ENCODE measurements around the gene UGT1A10.

The UGT1A10 gene

DNA sequence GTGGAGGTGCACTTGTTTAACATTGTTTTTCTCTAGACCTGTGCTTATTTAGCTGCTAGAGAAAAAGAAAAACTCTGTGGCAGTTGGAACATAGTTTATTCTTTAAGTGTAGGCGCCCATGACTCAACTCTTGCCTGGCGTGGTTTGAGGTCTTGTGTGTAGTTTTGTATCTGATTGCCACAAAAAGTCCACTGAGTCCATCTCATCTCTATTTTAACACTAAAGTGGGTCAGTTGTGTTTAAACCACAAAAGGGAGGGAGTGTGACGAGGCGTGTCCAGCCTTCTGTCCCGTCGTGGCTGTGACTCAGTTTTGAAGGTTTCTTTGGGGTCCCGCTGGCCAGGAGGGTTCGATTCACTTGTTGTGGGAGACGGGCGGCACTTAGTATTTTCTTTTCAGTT lies 20.2 kb downstream of the UGT1A10 start:
- DNase-seq = no peak

DNA sequence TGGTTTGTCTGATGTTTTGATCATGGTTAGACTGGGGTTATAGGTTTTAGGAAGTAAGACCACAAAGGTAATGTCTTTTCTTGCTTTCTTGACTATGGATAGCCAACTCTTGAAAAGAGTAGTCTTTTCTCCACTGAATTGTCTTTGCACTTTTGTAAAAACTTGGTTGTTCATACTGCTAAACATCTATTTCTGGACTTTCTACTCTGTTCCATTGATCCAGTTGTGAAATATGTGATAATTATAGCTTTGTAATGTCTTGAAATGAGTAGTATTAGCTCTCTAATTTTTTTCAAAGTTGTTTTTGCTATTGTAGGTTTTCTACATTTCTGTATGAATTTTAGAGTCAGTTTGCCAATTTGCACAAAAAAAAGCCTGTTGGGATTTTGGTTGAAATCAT lies 22.4 kb downstream of the UGT1A10 start:
- DNase-seq = no peak

DNA sequence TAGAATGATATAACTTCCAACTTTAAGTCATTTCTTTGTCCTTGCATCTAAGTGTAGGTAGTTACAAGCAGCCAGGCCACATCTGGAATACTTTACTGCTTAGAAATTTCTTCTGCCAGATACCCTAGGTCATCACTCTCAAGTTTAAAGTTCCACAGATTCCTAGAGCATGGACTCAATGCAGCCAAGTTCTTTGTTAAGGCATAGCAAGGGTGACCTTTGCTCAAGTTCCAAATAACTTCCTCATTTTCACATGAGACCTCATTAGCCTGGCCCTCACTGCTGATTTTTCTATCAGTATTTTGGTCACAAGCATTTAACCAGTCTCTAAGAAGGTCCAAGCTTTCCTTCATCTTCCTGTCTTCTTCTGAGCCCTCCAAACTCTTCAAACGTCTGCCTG lies 27.7 kb downstream of the UGT1A10 start:
- DNase-seq = no peak

DNA sequence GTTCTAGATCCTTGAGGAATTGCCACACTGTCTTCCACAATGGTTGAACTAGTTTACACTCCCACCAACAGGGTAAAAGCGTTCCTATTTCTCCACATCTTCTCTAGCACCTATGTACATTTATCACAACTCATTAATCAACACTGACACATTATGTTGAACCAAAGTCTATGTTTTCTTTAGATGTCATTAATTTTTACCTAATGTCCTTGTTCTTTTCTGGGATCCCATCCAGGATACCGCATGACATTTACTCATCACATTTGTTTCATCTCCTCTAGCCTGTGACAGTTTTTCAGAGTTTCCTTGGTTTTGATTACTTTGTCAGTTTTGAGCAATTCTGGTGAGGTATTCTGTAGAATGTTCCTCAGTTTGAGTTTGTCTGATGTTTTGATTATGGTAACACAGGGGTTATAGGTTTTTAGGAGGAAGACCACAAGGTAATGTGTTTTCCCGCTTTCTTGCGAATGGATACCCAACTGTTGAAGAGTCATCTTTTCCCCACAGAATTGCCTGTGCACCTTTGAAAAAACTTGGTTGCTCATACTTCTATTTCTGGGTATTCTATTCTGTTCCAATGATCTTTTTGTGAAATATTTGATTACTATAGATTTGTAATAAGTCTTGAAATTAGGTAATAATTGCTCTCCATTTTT lies 32.5 kb downstream of the UGT1A10 start:
- no peak for DNase-seq

DNA sequence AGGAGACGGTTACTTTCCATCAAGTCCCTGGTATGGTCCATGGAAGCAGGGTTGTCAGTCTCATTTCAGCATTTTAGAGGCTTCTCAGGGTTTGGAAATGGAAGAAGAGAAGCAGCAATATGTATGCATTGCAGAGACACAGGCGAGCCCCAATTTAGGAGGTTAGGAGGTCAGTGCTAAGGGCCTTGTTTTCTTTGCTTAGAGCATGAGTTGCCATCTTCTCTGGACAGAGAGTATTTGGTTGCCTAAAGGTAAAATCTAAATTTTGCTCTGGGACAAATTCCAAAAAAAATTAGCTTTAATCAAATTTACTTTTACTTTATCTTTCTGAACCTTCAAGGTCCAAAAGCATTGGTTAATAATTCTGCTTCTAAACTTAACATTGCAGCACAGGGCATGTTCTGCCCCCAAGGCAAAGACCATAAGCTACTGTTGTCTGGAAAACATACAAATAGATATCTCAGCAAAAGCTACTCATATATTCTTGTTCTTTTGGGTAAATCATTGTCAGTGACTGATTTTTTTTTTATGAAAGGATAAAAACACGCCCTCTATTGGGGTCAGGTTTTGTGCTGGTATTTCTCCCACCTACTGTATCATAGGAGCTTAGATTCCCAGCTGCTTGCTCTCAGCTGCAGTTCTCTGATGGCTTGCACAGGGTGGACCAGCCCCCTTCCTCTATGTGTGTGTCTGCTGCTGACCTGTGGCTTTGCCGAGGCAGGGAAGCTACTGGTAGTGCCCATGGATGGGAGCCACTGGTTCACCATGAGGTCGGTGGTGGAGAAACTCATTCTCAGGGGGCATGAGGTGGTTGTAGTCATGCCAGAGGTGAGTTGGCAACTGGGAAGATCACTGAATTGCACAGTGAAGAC lies 35.3 kb downstream of the UGT1A10 start, which contains the start of gene UGT1A9:
Gene UGT1A9 (plus strand): TSS at position 609 of the 872 bp plus-strand sequence. CDS start 37 bp downstream, at position 646.
- no peak for DNase-seq

DNA sequence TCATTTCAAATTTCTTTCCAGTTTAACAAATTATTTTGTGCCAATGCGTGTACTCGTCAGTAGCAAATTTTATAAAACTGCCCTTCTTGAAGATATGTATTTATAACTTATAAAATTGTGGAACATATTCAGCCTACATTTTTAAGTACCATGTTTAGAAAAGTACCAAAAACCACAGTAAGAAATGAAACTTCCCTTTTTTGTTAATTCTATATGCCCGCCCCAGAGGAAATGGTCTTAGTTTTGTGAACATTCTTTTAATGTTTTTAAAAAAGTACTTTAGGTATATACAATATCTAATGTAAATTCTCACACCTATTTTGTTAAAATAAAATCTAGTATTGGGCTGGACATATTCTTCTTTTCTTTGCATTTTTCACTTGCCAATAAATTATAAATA lies 36.6 kb downstream of the UGT1A10 start:
- DNase-seq = no peak

DNA sequence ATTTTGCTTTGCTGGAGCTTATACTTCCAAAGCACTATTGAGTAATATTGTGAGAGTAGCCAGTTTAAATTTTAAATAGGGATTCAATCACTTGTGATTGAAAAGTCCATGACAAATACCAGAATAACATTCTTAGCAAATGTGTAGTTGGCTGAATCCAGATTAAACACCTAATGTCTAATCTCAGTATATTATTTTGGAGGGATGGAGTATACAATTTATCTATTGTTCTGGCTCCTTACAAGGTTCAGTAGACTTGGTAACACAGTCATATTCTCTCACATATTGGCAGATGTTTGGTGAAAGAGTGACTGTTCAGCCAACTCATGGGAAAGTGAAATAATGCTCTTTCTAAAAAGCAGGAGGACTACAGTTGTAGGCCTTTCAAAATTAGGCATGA lies 37.6 kb downstream of the UGT1A10 start:
- no peak for DNase-seq

DNA sequence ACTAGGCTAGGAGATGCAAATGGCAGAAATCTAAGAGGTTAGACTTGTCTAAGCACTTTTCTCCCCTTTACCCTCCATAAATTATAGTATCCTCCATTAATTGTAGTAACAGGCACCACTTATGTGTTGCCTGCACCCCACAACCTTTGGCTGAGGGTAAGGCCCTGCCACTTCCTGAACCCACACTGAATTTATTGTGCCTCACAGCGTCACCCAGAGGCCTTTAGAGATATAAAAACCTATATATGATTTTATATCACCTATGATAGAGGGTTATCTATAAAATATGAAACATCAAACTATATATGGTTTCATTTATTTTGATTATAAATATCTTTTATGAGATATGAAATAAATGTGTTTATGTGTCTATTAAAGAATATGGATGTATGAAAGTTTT lies 38.1 kb downstream of the UGT1A10 start:
- no peak for DNase-seq

DNA sequence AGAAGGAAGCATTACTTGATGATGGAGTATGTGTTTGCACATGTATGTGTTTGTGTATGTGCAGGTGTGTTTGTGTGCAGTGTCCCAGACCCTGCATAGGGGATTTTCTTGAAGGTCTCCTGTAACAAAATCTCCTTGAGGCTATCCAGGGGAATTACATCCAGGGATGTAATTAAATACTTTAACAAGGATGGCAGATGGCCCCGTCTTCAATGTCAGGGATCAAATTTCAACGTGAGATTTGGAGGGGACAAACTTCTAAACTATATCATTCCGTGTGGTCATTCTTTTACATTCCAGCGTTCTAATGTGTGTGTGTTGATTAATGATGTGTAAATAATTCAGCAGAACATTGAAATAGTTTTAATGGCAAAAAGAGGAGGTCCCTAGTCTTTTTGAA lies 38.7 kb downstream of the UGT1A10 start:
- no peak for DNase-seq

DNA sequence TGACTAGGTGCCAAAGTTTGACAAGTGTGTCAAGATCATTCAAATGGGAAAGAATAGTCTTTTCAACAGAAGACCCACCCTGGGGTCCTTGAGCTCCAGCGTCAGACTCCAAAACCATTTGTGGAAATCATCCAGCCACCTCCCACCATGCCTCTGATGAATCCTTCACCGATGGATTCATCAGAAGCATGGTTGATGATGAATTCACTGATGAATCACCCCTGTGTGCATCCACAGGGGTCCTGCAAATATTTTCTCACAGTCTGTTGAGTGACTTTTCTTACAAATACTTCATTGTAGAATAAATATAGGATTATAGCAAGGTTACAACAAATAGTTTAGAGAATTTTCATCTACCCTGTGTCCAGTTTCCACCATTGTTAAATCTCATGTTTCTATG lies 39.8 kb downstream of the UGT1A10 start:
- DNase-seq = no peak

DNA sequence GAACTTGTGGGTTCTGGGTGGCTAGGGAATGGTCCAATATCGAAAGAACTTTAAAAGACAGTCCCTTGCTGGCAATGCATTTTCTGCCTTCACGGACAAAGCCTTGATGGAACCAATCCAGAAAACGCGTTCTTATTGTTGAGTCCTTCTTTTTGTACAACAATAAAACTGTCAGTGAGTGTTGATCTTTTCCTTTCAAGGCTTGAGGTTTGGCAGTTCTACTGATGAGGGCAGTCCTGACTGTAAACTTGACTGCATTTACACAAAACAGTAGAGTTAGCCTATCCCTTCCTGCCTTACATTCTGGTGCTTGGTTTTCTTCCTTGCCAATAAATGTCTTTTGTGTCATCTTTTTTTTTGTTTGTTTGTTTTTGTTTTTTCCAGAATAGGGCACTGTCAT lies 42.9 kb downstream of the UGT1A10 start:
- DNase-seq = no peak

DNA sequence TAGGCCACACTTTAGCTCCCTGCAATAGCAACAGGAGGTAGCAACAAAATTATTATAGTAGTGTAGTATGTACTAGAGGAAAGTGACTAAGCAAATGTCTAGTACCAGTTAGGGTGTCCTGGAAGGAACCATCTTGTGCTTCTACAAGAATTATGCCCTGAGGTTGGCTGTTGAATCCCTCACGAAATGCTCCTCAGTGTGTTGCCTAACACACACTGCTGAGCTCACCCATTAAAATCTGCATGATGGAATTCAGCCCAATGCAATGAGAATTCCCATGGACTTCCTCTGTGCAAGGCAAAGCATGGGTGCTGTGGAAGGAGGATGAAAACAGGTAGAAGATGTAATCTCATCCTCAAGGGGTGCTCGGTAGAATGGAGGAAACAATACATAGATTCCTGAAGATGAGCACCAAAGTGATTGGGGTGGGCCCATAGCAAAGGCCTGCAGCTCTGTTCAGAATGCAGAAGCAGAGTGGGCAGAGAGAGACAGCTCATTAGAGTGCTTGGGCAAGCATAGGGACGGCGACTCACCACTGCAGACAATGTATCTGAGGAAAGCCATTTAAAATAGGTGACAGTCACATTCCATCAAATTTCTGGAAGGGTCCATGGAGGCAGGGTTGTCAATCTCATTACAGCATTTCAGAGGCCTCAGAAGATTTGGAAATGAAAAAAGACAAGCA lies 44.3 kb downstream of the UGT1A10 start:
- DNase-seq = no peak

DNA sequence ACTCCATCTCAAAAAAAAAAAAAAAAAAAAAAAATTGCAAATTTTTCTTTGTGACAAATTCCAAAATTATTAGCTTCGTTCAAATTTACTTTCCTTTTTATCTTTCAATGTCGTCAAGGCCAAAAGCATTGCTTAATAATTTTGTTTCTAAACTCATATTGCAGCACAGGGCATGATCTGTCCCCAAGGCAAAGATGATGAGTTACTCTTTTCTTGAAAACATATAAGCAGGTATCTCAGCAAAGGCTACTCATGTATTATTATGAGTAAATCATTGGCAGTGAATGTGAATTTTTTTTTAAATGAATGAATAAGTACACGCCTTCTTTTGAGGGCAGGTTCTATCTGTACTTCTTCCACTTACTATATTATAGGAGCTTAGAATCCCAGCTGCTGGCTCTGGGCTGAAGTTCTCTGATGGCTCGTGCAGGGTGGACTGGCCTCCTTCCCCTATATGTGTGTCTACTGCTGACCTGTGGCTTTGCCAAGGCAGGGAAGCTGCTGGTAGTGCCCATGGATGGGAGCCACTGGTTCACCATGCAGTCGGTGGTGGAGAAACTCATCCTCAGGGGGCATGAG lies 45.4 kb downstream of the UGT1A10 start, which contains the start of gene UGT1A7:
Gene UGT1A7 (plus strand): TSS at position 381 of the 579 bp plus-strand sequence. CDS start 37 bp downstream, at position 418.
- no peak for DNase-seq

DNA sequence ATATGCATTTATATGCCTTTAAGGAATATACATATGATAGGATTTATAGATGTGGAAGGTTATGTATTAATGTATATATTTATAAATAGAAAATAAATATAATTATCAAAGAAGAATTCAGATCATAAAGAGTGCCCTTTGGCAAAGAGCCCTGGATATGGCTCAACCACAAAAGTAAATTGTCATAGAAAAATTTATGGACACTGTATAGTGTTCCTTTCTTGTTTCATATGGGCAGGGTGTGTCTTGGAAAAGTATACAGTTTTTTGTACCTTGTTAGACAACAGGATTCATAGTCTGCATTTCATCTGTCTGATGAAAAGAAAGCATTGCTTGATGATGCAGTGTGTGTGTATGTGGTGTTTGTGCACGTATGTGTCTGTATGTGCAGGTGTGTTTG lies 48.4 kb downstream of the UGT1A10 start:
- no peak for DNase-seq

DNA sequence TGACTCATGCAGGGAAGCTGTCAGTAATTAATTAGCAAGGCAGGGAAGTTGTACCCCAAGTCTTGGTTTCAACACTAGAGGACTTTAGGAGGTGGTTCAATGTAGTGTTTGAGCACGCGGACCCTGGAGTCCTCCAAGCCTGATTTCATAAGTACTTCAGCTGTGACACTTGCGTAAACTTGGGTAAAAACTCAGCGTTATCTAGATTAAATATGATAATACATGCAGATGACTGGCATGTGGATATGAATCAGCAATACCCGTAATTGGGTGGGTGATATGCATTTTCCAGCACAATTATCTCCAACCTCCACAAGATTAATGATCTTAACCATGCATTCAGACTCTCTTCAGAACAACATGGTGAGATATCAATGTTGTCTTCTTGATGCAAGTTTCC lies 50.7 kb downstream of the UGT1A10 start:
- DNase-seq = no peak

DNA sequence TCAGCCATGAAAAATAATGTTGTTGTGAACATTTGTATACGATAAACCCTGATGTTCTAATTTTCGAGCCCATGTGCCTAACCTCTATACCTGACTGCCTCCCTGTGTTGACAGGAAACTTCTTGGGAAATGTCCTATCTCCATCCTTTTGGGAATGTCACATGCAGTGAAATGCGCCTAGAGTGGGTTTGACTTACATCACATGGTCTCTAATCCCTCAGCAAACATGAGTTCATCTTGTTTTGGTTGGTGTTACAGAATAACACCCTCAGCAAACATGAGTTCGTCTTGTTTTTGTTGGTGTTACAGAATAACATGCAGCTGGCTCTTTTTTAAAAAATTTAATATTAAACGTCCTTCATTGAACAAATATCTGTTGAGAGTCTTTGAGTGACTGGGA lies 52.1 kb downstream of the UGT1A10 start:
- DNase-seq = no peak

DNA sequence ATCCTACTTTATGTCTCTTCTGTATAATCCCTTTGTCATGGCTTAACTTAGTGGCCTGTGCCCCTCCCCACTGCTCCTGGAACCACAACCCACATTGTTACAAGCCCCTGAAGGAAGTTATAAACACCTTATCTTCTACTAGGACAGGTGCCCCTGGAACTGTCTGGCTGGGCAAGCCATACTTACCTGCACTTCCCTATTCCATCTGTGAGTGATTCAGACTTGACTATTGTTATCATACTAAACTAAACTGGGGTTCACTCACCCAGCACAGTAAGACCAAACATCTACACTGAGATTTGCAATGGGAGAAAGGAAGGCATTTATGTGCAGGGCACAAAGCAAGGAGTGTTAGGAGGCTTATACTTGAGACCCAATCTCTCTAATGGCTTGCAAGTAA lies 52.8 kb downstream of the UGT1A10 start:
- DNase-seq = no peak

DNA sequence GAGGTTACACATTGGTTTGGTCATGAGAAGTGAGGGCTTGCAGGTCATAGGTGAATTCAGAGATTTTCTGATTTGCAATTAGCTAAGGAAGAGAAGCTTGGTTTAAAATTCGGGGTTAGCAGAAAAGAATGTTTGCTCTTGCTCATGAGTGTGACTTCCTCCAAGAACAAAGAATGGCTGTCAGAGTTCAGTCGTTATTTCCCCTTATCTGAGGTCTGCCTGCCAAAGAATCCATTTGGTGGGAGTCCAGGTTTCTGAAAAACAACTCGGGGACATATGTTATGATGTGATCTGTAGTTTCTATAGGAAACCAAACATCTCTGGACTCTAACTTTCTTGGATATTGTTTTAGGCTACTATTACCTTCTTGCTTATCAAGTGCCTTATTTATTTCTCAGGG lies 53.3 kb downstream of the UGT1A10 start:
- DNase-seq = no peak

DNA sequence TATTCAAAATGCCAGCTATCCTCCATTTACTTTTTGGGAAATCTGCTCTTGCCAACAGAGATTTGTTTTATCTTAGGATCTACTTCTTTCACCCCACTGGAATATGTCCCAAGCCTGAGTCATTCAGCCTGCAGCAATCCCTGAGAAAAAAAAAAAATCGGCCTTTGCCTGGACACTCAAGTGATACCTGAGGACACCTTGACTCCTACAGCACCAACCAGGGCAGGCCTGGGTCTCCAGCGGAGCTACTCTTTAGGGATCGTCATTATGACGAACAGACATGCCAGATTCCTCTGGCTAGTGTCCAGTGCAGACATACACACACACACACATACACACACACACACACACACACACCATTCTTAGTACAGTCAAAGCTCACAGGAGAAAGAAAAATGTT lies 54.2 kb downstream of the UGT1A10 start:
- DNase-seq = no peak

DNA sequence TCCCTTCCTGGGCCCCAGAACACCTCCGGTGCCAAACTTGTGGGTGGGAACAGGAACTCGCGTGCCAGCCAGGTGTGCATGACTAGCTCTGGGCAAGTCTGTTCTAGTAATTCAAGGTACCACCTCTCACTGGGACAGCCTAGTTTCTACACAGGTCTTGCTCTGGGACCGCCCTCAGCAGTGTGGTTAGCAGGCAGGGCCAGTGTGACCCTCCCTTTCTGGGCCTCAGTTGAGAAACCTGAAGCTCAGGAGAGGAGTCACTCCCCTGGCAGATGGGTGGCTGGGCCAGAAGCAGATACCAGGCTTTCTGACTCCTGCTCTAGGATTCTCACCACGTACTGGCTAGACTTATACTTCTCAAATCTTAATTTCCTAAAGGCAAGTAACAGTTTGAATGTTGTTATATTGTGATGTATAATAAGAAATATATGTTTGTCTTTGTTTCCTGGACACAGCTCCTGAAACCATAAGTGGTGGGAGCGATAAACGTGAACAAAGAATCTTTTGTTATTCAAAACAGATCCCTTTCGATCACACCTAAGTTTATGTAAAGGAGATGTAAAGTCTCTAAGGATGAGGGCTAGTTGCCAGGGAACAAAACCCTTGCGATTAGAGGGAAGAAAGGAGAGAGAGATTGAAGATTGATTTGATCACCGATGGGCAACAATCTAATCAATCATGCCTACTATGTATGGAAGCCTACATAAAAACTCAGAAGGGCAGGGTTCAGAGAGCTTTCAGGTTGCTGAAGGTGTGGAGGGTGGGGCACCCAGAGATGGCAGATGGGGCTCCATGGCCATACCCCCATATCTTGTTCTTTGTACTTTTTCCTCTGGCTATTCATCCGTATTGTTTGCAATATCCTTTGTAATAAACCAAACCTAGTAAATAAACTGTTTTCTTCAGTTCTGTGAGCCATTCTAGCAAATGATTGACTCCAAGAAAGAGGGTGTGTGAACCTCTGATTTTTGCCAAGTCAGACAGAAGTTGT lies 55.5 kb downstream of the UGT1A10 start:
- no peak for DNase-seq

DNA sequence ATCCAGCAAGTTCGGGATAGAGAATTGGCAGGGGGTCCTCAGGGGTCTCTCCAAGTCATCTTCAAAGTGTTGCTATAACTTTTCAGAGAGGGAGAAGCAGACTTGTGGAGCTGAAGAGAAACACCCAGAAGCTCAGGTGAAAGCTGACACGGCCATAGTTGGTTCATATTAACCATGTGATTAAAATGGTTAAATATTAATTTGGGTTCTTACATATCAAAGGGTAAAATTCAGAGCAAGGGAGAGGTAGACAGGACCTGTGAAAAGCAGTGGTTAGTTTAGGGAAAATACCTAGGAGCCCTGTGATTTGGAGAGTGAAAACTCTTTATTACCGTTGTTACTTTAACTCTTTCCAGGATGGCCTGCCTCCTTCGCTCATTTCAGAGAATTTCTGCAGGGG lies 56.4 kb downstream of the UGT1A10 start, which contains the start of gene UGT1A6:
Gene UGT1A6 (plus strand): TSS at position 243 of the 400 bp plus-strand sequence. CDS start 115 bp downstream, at position 358.
- DNase-seq = no peak

DNA sequence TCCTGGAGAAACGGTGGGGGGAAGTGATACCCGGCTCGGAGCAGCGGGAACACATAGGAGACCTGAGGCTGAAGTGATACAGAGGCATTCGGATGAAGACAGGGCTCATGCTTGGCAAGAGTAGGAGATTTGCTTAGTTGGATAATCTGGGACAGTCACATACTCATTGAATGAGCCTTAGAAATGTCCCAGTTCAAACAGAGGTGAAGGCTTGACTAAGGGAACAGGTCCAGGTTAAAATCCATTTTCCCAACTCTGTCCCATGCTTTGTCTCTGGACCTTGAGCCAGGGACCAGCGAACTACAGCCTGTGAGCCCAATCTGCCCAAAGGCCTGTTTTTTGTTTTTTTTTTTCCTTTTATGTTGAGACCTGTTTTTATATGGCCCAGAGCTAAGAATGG lies 57.7 kb downstream of the UGT1A10 start:
- no peak for DNase-seq
